ENCODE data around the gene PPP1CA.

PPP1CA gene

GRCh38 chr11:67366961-67367760 is 34.5 kb downstream of the PPP1CA start:
- no peak for DNase-seq

DNA sequence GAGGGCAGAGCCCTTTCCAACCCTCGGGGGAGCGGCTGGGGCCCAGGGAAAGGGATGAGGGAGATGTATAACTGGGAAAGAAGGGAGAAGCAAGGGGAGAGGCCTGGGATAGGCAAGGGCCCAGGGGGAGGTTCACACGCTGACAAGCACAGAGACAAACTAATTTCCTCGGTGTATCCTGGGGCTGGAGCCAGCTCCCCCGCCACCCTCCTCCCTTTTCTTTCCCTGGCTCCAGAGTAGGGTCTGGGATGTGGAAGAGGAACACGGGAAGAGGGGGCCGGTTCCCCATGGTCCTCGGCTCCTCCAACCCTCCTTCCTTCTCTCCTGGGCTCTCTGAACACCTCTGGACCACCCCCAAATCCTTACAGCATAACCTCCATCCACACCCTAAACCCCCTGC is 35.1 kb downstream of the PPP1CA start:
- DNase-seq, result no peak

DNA sequence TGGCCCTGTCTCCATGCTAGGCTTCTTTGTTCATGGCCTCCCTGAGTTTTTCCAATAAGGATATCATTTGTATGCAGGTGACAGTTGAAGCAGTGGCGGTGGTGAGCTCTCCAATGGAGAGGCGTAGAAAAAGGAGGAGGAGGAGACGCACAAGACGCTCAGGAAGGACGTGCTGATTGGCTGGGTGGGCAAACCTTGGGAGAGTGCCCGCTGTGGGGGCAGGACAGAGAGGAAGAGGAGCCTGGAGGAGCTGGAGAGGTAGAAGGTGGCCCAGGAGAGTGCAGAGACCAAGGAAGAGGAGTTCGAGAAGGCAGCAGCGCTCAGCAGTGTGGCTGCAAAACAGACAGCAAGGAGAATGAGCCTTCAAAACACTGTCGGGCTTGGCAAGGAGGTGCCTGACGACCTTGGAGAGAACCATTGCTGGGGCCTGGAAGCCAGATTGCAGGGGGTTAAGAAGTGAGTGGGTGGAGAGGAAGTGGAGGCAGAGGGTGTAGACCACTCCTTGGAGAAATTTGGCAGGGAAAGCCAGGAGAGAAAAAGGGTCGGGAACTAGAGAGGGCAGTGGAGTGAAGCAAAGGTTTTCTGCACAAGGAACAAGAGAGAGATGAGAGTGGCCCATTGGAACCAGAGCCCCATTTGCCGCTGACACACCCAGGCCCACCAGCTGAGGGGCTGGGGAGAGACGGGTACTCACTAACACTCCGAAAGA is 35.8 kb downstream of the PPP1CA start:
- no peak for DNase-seq

DNA sequence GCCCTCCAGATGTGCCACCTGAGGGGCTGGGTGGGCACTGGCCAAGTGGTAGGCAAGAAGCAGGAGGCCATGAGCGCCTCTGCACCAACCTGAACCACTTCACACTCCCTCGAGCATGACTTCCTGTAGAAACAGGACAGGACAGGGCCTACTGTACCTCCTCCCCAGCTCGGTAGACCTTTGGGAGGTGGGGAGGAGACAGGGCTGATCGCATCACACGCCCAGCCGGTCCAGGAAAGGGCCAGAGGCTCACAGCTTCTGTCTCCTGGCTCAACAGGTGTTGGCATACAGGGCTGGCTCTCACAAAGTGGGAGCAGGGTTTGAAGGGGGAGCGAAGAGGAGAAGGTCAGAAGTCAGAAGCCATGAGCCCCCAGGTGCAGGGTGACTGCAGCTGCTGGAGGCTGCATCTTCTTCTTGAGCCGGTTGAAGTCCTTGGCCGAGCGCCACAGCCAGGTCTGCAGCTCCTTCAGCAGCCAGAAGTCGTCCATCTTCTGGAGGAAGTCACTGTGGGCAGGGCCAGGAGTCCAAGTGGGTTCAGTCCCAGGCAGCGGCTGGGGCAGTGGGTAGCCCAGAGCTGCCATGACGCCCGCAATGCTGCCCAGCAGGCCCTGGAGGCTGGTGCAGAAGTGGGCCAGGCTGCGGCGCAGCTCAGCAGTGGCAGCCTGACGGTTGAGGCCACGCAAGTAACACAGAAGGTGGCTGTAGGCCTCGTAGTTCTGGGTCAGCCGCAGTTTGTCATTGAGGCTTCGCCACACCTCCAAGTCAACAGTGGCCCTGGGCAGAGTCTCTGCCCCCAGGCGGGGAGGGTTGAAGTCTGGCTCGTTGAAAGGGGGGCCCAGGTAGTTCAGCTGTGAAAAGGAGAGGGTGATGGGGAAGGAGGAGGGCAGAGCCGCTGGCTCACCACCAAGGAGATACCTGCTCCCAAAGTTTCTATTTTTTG is 36.6 kb downstream of the PPP1CA start:
- DNase-seq, result no peak

GRCh38 chr11:67364169-67364568 is 37.5 kb downstream of the PPP1CA start:
- no peak for DNase-seq

DNA sequence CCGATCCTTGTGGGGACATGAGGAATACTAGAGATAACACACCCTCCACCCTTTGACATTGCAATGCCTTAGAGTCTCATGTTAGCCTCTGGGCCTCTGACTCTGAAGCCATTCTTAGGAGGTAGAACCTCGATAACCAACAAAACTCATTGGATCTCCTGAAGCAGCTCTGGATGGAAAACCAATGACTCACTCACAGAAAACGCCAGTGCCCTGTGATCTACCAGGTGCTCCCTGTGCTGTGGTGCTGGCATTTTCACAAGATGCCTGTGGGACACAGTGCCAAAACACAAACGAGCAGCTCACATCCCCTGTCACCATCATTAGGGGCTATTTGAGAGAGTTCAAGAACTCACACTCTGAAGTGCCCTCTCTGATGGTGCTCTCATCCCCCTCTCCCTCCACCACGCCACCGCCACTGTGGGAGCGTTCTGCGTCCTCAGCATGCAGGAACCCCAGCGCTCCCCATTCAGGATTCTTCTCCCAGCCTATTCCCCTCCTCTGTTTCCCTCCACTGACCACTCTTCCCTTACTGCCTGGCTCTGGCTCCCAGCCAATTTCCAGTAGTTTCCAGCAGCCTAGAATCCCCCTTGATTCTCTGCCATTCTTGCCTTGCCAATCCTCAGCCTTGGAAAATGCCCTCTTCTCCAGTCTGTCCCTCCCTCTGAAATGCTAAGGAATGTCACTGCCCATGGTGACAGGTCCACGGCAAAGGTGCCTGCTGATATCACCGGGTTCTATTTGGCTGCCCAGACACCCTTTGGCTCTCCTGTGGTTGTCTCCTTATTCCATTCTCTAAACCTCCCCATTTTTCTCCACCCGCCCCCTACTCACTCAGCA is 43.6 kb downstream of the PPP1CA start:
- DNase-seq, result no peak

DNA sequence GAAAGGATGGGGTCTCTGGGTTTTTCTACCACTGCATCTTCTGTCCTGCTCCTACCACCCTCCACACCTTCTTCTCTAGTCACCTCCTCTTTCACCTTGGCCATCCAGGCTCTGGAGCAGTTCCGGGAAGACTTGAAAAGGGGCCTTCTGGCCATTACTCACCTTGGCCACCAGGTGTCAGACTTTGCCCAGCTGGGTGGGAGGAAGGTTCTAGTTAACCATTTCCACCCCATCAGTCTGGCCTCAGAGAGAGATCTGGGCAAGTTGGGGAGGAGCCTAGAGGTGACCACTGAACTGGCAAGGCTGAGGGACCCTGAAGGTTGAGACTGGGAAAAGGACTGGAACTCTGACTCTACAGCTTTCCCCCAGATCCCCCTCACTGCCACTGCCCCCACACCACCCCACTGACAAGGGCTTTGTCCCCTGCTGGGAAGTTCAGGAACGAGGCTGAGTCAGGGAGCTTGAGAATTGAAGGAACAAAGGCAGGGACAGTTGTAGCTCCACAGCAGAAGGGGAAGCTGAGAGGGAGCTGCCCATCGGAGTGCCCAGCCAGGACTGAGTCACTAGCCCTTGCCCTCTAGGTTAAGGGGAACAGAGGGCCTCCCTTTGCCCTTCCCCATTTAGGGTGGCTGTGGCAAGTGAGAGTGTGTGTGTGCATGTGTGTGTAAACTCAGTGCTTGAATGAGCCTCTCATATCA is 44.6 kb downstream of the PPP1CA start:
- DNase-seq, result peak in 3 of 4 experiments; percentile 26 to 59 (median 34)

DNA sequence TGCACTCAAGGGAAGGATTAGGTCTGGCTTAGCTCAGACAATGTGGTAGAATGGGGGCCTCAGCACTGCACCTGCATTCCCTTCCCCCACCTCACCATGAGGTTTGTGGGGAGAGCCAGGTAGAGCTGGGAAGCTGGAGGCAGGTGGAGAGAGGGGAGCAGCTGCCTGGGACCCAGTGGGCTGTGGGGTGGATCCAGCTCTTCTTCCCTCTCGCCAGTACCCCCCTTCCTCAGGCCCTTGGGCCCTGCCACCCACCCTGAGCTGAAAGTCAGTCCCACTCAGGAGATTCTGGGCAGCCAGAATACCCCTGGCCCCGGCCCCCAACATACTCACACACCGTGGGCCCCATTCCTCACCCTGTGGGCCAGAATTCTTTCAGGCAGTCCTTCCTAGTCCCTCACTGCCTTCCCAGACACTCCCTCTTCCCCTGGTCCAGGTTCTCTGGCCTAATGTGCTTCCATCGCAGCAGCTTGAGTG is 45.2 kb downstream of the PPP1CA start:
- no peak for DNase-seq

- DNase-seq, result no peak
These were observed 45.8 kb downstream of the PPP1CA start for GRCh38 chr11:67355794-67356386.

DNA sequence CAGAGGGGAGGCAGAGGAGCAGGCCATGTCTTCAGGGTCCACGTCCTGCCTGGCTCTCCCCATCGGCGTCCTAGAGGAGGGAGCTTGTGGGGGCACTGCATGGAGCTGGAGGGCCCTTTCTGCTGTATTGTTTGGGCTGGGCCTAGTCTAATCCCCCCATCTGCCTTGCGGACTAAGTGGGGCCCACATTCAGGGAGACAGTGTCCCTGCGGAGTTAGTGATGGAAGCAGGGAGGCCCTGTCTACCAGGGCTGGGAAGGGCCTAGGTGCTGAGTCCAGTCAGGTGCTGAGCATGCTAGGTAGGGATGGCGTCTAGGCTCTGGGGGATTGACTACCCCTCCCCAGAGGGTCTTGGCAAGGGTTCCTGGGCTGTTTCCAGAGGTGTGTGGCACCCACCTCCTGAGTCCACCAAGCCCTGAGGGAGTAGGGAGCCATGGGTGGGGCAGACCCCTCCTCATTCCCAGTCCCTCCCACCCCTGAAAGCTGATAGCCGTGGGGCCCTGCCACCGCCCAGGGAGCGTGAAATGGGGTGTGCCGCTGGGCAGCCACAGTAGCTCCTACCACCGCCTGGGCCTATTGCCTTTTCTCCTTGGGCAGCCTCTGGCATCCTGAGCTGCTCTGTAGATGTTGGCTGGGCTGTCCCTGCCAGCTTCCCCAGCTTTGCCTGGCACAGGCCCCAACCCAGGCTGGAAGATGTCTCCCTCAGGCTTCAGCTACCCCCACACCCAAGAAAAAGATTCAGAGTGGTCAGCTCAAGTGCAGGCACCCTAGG is 46.5 kb downstream of the PPP1CA start:
- no peak for DNase-seq

DNA sequence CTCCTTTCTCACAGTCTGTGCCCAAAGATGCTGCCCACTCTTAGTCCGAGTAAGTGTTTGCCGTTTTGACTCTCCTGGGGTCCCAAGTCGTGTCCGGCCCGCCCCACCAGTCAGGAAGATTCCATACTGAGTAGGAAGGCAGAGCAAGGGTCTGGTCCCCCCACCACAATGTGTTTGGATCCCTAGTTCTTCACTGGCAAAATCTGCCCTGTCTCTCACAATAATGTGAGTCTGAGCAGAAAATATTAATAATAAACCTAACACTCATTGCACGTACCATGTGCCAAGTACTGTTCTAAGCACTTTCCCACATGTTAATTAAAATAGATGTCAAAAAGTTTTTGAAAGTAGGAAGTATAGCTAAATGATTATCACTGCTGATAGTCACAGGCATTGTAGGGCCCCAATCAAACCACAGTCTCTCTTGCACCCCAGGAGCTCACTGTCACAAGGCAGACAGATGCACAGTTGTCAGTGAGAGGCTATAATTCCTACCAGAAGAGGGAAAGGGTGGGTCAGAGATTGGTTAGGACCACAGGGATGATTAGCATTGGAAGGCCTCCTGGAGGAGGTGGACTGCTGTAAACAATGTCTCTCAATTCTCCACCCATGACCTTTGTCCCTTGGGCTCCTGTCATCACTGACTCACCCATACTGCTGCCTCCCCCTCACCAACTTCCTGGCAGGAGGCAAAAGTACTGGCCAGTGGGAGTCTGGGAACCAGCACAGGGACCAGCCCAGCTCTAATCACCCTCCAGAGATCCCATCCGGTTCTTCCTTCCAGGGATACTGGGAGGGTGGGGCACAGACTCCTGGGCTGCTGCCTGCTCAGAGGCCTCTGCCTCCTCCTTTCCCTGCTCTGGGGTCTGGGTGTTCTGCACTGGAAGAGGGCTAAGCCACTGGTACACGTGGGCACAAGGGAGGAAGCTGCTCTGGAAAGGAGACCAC is 47.3 kb downstream of the PPP1CA start:
- no peak for DNase-seq

- peak; percentile 85 to 96 (median 90) for DNase-seq
These were observed 48.2 kb downstream of the PPP1CA start, which contains the start of gene POLD4 for GRCh38 chr11:67353317-67354074. TSS of gene POLD4 (minus strand) at chr11:67353546. CDS start at chr11:67353399, 147 bp downstream.

DNA sequence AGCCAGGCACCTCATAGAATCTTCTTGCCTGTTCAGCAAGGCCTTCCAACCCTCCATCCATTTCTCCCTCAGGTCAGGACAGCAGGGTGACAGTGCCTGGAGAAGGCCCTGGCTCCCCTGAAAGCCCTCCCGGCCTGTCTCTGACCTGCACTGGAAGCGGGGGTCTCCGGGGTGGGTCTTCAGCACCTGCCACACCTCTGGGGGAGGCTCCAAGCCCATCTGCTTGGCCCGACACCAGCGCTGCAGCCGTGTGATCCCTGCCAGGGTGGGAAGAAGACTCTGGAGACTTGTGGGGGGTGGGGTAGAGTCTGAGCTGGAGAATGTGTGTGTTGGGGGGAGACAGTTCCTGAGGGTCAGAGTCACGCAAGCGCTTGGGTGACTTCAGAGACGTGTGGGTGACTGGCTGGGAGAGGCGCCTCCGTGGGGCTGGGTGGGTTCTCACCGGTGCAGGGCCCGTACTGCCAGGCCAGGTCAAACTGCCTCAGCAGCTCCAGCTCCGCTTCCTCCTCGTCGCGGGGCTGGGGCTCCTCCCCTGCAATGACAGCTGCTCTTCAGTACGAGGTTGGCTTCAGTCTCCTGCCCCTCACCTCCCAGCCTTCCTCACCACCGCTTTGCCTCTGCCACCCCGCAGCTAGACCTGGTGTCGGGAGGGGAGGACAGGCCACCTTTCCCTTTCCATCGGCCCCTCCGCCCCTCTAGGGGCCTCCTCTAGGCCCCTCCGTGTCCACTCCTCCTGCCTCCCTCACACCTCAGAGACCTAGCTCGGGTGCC is 48.9 kb downstream of the PPP1CA start:
- peak in 2 of 4 experiments; percentile 58 to 71 for DNase-seq

GRCh38 chr11:67351275-67352005 is 50.2 kb downstream of the PPP1CA start:
- DNase-seq, result peak in 3 of 4 experiments; percentile 23 to 37 (median 28)

- no peak for DNase-seq
These were observed 51.7 kb downstream of the PPP1CA start for GRCh38 chr11:67349928-67350465.

DNA sequence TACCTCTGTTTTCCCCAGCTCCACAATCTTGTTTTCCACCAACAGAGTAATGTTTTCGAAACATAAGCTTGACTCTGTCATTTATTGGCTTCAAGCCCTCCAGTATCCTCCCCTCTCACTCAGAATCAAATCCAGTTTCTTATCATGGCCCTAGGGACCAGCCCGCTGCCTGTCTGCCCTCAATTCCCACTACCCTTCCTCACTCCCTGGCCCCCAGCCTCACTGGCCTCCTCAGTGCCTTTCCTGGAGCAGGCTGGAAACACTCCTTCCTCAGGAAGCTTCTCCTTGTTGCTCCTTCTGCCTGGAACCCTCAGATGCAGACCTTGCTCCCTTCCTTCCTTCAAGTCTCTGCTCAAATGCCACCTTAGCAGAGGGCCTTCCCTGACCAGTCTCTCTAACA is 52.2 kb downstream of the PPP1CA start:
- no peak for DNase-seq

Data from activated CD4-positive, CD25-positive, alpha-beta regulatory T cell (primary cell).